Amniotic stem cell (primary cell): ENCODE measurements around the gene THAP7.
"Not testable (repeated sequence)": the region's sequence is repeated elsewhere in the genome, so short reads cannot be mapped to it uniquely, and the experiment has no call there.

Experiments used
- DNase-seq: peaks from one replicate; lab custom pipeline; 2025; lab: John Stamatoyannopoulos, UW

The THAP7 gene

DNA sequence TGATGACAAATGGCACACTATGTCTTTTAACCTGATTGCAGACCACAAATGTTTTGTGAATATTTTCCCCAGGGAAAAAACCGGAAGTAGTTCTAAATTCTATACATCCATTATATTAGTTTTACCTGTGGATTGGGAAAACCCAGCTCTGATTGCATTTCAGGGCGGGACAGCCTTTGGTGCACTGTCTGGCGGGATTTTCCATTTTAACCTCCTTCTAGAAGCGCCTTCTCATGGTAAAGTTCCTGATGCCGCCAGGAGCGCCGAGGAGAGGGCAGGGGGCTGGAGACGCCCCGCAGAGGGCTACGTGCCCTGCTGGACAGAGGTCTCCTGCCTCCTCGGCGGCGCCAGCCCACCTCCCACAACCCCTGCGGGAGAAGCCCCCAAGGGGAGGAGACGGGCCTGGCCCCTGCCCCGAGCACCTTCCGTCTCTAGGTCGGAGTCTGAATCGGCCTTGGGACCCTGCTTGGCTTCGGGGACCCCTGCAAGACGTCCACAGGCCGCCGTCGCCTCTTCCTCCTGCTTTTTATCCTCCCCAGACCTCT is 11.8 kb upstream of the THAP7 start:
- DNase-seq, result no peak

DNA sequence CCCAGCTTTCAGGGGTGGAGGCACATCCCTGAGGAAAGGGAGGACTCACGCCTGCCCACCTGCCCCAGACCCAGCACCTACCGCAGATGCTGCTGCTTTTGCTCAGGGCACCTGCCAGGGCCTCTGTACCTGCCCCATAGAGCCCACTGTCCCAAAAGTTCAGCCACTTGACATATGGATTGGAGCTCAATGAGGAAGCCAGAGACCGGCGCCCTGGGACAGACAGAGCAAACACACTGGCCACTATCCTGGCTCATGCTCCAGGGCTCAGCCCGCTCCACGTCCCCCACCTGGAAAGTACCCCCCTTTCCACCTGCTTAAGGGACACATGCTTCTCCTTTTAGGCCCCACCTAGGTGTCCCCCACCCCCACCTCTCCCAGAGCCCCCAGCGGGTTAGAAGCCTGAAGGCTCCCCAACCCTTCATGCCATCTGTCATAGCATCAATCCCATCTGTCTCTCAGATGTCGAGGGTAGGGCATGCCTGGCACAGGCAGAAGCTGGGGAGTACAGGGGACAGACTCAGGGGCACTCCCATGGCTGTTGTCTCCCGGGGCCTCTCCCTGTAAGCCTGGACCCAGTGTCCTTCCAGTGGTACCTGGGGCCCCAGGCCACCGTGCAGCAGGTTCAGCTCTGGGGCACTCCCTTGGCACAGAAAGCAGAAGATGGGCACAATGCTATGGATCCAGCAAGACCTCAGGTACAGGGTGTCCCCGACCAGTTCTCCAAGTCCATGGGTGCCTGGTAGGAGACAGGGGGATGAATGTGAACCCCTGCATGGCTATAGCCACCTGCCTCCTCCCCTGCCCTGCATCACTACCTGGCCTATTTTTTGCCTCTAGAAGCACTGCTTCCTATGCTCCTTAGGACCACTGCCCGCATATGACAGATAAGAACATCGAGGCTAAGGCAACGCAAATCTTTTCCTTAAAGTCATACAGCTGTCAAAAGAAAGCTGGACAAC is 10.8 kb upstream of the THAP7 start:
- no peak for DNase-seq

DNA sequence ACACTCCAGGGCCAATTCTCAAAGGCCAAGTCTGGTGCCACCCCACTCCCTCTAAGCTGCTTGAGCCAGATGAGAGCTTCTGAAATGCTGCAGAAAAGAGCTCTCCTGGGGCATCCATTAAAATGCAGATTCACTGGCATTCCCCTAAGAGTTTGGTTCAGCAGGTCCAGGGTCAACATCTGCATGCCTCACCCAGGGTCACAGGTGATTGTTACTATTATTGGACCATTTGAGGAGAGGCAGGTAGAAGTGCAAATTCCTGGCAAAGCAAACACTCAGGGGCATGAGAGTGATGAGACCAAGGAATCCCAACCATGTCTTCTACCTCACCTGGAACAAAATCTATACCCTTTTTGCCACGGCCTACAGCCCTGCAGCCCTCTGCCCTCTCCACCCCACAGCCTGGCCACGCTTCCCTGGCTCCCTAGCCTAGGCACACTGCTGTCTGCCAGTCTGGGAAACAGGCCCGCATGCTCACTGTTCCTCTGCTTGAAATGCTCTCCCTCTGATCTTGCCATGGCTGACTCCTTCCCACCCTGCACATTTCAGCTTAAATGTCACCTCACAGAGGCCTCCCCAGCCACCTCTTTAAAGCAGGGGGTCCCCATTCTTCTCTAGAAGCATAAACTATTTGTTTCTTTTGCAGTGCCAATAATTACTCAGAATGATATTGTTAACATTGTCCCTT is 8.7 kb upstream of the THAP7 start:
- no peak for DNase-seq

DNA sequence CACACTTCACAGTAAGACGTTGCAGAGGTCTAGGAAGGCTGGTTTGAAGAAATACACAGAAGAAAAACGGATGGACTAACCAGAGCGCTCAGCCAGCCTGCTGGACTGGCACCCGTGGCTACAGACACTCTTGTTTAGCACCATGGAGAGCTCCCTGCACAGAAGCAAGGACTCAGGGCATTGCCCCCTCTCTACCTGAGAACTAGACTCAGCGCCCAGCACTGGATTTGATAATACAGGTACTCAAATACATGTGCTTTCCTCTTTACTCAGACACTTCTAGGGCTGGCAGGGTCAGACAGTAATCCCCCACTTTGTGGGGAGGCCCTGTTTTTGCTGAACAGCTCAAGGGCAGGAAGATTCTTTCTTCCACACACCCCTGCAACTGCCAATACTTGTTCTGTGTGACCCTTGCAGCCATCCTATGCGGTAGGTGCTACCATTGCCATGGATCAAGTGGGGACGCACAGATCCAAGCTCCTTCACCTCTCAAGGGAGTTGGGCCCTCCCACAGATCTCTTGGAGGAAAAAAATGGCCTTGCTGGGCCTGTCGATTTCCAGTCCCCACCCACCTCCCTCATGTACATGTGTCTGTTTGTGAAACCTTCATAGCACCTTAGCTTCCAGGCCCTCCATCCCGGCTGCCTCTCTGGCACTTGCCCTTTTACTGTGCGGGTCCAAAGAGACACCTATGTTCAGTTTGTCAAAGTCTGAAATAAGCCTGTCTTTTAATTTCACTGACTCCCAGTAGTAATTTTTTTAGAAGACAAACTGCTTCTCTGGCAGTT is 7.9 kb upstream of the THAP7 start:
- no peak for DNase-seq

DNA sequence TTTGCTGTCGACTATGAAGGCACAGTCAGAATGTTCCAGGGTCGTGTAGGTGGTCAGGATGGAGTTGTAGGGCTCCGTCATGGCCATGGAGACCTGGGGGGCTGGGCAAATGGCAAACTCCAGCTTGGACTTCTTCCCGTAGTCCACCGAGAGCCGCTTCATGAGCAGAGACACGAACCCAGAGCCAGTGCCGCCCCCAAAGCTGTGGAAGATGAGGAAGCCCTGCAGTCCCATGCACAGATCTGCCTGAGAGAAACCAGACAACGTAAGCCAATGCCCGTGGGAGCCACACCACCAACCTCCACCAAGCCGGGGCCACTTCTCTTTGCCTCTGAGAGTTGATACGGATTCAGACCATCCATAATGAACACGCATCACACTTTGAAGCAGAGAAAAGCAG is 7.3 kb upstream of the THAP7 start:
- not testable (repeated sequence) for DNase-seq

DNA sequence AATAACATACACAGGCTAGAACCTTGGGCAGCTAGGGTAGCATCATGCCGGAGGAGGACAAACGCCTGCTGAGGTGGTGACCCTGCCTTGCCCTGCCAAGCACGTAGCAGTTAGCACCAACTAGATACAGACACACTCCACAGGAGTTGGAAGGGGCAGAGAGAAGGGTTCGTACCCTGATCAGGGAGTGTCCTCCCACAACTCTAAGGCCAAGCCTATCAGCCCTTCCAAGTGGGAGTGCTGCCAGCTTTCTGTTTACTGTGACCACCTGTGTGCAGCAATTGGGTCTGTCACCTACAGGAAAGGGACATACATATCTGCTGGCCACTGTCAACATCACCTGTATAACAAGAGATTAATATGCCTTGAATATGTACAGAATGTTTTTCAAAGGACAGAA is 1.9 kb upstream of the THAP7 start:
- DNase-seq, result no peak

DNA sequence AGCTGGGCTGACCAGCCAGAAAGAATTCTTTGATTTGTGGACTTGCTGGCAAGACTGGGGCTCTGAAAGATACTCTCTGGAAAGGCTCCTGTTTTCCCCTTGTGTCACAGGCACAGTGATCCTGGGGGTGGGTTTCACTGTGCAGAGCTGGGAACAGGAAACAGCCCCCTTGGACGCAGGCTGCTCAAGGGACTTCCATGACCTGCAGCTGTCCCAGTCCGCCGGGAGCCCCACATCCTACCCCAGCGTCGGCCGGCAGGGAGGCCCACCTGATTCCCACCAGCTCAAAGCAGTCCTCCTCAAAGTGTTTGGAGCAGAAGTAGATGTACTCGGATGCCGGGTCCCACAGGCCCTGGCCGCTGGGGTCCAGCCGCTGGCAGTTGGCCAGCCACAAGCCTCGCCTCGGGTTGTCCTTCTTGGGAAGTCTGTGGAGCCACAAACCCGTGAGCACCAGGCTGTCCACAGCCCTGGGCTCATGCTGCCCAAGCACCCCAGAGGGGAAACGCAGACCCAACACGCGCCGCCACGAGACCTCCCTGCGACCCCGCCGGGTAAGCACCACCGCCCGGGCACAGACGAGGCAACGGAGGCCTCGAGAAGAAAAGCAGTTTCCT is 824 bp downstream of the THAP7 start:
- DNase-seq, result no peak

DNA sequence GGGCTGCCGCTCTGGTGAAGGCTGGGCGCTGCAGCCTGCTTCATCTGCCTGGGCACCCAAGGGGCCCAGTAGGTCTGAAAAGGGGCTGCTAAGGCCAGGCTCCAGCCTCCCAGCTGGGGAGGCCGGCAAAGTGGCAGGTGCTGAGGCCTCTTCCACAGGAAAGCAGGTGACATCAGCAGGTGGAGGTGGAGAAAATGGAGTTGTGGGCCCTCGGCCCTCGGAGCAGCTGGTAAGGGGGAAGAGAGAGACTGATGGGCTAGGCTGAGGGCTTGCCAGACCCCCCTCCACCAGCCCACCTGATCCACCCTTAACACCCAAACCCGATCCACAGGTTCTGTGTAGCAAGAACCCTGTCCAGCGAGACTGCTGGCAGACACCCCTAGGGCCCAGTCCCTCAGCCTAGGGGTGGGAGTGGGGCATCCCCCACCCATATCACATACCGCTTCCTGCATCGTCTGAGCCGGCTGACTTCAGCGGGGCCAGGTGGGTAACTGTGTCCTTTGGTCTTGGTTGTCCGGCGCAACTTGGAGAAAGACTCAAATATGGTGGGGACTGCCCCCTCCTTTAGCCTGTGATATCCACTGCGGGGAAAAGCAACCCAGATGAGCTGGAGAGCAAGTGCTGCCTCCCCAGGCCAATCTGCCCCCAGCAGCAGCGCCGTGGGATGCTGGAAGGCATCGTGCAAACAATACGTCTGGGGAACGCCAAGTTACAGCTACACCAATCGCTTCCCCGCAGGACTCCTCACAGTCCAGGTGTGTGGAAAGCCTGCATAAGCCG is 1.5 kb downstream of the THAP7 start:
- no peak for DNase-seq

DNA sequence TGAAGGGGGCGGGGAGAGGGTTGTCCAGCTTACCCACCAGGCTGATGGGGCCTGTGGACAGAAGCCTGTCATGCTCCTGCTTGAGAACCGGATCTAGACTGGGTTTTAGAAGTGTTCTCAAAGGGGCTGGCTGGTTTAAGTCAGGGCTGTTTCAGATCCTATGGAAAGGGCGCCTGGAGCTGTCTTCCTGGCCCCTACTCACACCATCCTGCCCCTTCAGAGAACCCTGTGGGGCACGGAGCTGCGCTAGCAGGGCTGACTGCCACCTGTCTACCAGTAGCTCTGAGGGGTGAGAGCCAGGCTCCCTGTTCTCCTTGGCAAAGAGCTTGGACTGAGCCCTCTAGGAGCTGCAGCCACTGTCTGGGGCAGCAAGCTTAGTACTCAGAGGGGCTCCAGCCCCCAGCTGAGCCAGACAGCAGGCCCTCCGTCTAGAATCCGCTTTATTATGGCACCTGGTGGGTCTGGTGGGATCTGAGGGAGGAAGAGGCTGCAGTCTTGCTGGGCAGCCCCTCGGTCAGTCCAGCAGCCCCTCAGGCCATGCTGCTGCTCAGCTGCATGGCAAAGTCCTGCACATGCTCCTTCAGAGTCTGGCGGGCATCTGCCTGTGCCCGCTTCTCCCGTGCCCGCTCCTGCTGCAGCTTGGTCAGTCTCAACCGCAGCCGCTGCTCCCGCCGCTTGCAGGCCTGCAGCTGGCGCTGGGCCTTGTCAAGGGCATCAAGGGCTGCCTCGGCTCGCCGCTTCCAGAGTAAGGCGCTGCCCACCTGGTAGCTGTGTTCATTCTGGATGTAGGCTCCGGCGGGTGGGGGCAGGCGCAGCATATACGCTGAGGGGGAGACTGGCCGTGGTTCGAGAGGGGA is 2.3 kb downstream of the THAP7 start:
- no peak for DNase-seq

DNA sequence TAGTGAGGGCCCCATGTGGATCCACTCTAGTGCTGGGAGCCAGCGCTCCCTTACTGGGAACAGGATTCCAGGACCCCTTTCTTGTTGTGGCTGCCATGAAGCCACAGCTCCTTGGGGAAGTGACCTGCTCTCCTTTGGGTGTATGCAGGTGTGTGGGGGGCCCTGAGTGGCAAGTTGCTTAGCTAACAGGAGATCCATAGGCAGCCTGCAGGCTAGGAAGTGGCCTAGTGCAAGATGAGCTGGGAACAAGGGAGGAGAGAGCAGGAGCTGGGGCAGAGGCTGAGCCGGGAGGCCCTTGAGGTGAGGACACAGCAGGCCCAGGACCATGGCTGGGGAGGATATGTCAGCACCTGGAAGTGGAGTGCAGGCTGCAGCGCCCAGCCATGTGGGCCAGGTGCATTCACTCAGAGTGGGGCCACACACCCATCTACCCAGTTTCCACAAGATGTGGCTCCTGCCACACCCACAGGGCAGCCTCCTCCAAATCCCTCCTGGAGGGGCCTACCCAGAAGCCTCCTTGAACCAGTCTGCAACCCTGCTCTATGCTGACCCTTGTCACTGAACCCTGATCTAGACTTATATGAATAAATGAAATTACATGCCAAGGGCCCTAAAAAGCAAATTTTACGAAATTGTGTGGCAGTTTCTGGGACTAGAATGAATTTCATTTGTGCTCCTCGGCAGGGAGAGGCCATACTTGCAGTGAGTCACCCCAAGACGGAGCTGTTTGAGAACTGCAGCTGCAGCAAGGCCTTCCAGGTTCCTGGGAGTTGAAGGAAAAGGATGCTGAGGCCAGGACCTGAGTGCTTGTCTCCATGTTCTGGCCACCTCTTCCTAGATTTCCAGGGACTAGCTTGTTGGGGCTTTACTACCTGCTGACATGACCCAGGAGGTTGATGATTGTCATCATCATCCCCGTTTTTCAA is 3.2 kb downstream of the THAP7 start:
- no peak for DNase-seq

DNA sequence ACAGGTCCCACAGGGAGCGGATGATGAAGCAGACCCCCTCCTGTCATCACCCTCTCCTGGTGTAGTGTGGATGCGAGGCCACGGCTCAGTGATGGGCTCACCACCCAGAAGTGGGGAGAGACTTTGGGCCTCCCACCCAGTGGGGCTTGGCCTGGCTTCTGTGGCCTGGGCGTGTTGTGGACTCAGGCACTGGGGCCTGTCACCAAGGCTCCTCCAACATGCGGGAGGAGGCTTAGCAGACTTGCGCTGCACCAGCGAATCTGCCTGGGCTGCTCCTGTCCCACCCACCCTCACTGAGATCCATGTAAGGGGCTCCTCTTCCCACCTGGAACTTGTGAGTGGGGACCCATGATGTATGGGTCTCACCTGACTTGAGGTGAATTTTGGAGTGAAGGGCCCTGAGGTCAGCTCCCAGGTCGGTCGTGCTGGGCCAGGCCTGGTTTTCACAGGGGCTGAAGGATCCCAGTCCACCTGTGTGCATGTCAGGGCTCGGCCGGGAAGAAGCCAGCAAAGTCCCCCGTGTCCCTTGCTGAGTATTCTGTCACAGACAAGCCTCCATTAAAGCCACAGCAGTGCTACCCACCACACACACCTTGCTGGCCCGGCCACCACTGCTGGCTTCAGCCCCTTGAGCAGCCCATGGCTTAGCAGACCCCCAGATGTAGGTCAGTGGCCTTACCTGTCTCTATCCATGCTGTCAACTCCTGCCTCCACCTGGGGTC is 4.2 kb downstream of the THAP7 start:
- DNase-seq, result no peak

DNA sequence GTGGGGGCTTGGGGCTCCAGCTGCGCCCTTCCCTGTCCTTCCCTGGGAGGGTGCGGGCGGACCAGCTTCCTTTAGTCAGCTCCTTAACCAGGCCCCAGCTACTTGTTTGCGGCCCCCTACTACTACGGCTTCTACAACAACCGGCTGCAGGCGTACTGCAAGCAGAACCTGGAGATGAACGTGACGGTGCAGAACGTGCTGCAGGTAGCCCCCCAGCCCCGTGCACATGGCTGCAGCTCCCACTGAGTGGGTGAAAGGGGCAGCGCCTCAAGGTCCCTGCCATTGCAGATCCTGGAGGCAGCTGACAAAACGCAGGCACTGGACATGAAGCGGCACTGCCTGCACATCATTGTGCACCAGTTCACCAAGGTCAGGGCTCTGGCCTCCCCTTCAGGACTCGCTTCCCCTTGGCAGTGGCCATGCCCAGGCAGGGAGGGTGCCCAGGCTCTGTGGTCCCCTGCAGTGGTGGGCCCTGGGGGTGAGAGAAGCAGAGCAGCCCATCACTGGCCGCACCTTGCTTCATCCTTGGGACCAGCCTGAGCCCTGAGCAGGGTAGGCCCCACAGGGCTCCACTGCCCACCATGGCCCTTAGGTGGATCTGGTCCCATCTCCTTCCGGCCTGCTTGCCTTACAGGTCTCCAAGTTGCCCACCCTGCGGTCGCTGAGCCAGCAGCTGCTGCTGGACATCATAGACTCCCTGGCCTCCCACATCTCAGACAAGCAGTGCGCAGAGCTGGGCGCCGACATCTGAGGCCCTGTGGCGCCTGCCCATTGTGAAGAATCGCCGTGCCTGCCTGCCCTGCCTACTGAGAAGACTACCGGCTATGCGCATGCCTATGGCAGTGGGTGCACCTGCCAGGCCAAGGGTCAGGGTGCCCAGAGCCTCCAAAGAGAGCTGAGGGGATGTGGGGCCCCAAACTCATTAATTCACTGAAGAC is 5.1 kb downstream of the THAP7 start:
- DNase-seq, result no peak

DNA sequence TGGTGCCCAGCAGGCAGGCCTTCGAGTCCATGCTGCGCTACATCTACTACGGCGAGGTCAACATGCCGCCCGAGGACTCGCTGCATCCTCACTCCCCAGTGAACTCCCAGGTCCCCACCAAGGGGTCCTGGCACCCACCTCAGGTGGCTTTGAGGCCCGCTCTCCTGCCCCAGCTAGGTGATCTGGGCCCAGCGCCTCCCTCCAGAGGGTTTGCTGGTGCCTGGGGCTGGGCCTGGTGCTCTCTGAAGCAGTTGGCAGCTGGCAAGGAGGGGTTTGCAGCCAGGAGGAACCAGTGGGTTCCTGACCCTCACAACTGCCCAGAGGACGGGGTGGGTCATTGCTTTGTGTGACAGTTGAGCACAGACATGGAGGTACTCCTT is 5.9 kb downstream of the THAP7 start:
- DNase-seq, result no peak

DNA sequence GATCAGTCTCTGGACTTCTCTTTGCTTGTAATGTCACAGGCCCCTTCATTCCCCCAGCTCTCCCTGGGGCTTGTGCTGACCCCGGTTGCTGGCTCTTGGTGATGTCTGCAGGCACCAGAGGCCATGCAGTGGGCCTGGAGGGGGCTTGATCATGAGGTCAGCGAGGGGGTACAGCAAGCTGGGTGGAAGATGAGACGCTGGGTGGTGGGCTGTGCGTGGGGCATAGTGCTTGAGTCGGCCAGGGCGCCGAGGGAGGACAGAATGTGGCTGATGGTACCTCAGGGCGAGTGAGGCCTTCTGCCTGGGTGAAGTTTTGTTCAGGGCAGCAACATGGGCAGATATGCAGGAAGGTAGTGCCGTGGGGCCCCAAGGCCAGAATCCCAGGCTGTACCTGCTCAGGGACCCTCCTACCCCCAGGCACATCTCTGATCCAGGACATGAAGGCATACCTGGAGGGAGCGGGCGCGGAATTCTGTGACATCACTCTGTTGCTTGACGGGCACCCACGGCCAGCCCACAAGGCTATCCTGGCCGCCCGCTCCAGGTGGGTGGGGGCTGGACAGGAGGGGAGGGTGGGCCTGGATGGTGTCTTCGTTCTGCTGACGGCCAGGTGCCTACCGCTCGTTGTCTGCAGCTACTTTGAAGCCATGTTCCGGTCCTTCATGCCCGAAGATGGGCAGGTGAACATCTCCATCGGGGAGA is 6.4 kb downstream of the THAP7 start:
- no peak for DNase-seq

DNA sequence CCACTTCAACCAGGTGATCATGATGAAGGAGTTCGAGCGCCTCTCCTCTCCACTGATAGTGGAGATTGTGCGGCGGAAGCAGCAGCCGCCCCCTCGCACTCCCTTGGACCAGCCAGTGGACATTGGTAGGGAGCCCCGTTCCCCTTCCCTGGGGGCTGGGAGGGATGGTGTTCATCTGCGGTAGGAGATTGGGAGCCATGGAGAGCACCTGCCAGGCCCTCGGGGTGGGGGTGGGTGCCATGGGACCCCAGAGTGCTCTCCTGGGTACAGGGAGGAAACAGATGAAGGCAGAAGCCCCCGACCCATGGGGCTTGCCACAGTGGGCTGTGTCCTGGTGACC is 7.0 kb downstream of the THAP7 start:
- no peak for DNase-seq

DNA sequence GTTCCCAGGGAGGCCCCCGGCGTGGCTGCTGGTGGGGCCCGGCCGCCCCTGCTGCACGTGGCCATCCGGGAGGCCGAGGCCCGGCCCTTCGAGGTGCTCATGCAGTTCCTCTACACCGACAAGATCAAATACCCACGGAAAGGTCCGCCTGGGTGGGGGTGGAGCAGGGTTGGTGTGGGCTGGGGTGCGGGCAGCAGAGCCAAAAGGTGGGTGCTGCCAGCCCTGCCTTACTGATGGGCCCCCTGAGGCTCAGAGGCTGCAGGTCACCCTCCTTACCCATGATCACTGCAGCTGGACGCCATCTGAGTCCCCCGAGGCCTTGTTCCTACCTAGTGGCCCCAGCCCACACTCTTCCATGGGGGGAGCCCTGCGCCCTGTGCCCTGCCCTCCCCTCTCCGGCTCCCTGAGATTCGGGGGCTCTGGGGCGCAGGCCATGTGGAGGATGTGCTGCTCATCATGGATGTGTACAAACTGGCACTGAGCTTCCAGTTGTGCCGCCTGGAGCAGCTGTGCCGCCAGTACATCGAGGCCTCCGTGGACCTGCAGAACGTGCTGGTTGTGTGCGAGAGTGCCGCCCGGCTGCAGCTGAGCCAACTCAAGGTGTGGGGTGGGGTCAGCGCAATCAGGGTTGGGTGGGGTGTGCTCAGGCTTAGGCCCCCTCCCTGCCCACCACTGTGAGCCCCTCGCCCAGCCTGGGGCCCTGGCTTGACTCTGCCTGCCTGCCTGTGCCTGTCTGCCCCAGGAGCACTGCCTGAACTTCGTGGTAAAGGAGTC is 7.6 kb downstream of the THAP7 start:
- no peak for DNase-seq
